ENCODE measurements around the gene SCIMP. TPM values are rescaled to one million over a fixed set of nuclear protein-coding genes. Genes with fewer than 3 reads are reported as not detected.

SCIMP gene
- total RNA-seq, 2 donors from 2014 or later = 0.64 to 2.3 TPM

Other genes with a start within 250 kb of the SCIMP start
- gene CAMTA2, start 247.2 kb downstream of the SCIMP start, total RNA-seq = 10 to 100 TPM; 49.1 to 52.2 TPM
- gene INCA1, start 237.3 kb downstream of the SCIMP start, total RNA-seq = 1 to 10 TPM; 1.9 TPM
- 100 to 1,000 TPM; 212 to 226 TPM for gene KIF1C, start 236.9 kb downstream of the SCIMP start, total RNA-seq
- 1 to 10 TPM; 2.4 to 2.5 TPM for gene SLC52A1, start 199.4 kb downstream of the SCIMP start, total RNA-seq
- gene ZFP3, start 156.4 kb downstream of the SCIMP start, total RNA-seq = 1 to 10 TPM; 8.0 to 8.6 TPM
- gene ZNF232, start 123.0 kb downstream of the SCIMP start, total RNA-seq = 1 to 10 TPM; 7.1 to 7.7 TPM
- gene USP6, start 118.8 kb downstream of the SCIMP start, total RNA-seq = under 1 TPM; 0.08 to 0.12 TPM
- gene ZNF594, start 43.0 kb downstream of the SCIMP start, total RNA-seq = 1 to 10 TPM; 3.7 to 3.9 TPM
- 10 to 100 TPM; 28.1 to 29.1 TPM for gene RABEP1, start 47.4 kb upstream of the SCIMP start, total RNA-seq
- gene NUP88, start 184.8 kb upstream of the SCIMP start, total RNA-seq = 10 to 100 TPM; 45.3 to 55.5 TPM
- 10 to 100 TPM; 26.7 to 27.3 TPM for gene RPAIN, start 185.3 kb upstream of the SCIMP start, total RNA-seq
- 100 to 1,000 TPM in 1 of 2 donors, 10 to 100 TPM in 1; 98.9 to 134 TPM for gene C1QBP, start 204.3 kb upstream of the SCIMP start, total RNA-seq
- gene DHX33, start 234.1 kb upstream of the SCIMP start, total RNA-seq = 10 to 100 TPM in 1 of 2 donors, 1 to 10 TPM in 1; 9.2 to 14.5 TPM

All from left colon (tissue), 2 donors.